DLD1 (cell line): ENCODE measurements around the gene METTL8.

ENCODE experiments used
- in situ Hi-C: cut with HindIII; loops from 2 replicates; pipeline ENCODE4 v1.10.0; 2017; ENCODE audit warnings: low sequenced_read_pairs

Gene METTL8

GRCh38 chr2:171346723-171347557 is 86.8 kb downstream of the METTL8 start:
- in situ Hi-C loops, result no loop called here

- in situ Hi-C loops, result no loop called here
Measured at GRCh38 chr2:171345971-171346722, 87.6 kb downstream of the METTL8 start.

GRCh38 chr2:171344182-171344581 is 89.6 kb downstream of the METTL8 start:
- in situ Hi-C loops, result no loop called here

- in situ Hi-C loops, result no loop called here
Measured at GRCh38 chr2:171342067-171342413, 91.8 kb downstream of the METTL8 start.

GRCh38 chr2:171341394-171342066 is 92.3 kb downstream of the METTL8 start:
- in situ Hi-C loops, result no loop called here

GRCh38 chr2:171334946-171335345 is 98.8 kb downstream of the METTL8 start:
- in situ Hi-C loops, result no loop called here

GRCh38 chr2:171334171-171334570 is 99.6 kb downstream of the METTL8 start:
- in situ Hi-C loops, result no loop called here

- in situ Hi-C loops, result no loop called here
Measured at GRCh38 chr2:171330155-171330956, 103.4 kb downstream of the METTL8 start.

- in situ Hi-C loops, result no loop called here
Measured at GRCh38 chr2:171327043-171327496, 106.7 kb downstream of the METTL8 start.

- in situ Hi-C loops, result no loop called here
Measured at GRCh38 chr2:171325886-171326585, 107.8 kb downstream of the METTL8 start.

- in situ Hi-C loops, result no loop called here
Measured at GRCh38 chr2:171323971-171324528, 109.7 kb downstream of the METTL8 start.

GRCh38 chr2:171322928-171323327 is 110.9 kb downstream of the METTL8 start:
- in situ Hi-C loops, result no loop called here

- in situ Hi-C loops, result no loop called here
Measured at GRCh38 chr2:171320731-171321130, 113.1 kb downstream of the METTL8 start.

- in situ Hi-C loops, result no loop called here
Measured at GRCh38 chr2:171320208-171320621, 113.6 kb downstream of the METTL8 start.

- in situ Hi-C loops, result no loop called here
Measured at GRCh38 chr2:171319164-171319810, 114.5 kb downstream of the METTL8 start.

GRCh38 chr2:171318463-171318934 is 115.3 kb downstream of the METTL8 start:
- in situ Hi-C loops, result no loop called here

GRCh38 chr2:171317492-171318125 is 116.2 kb downstream of the METTL8 start:
- in situ Hi-C loops, result no loop called here

GRCh38 chr2:171316755-171317337 is 116.9 kb downstream of the METTL8 start:
- in situ Hi-C loops, result no loop called here
